ENCODE measurements around the gene ST14. TPM values are rescaled to one million over a fixed set of nuclear protein-coding genes. Genes with fewer than 3 reads are reported as not detected.

Gene ST14
- 0.98 and 4.3 TPM in 2 replicates for total RNA-seq

DNA sequence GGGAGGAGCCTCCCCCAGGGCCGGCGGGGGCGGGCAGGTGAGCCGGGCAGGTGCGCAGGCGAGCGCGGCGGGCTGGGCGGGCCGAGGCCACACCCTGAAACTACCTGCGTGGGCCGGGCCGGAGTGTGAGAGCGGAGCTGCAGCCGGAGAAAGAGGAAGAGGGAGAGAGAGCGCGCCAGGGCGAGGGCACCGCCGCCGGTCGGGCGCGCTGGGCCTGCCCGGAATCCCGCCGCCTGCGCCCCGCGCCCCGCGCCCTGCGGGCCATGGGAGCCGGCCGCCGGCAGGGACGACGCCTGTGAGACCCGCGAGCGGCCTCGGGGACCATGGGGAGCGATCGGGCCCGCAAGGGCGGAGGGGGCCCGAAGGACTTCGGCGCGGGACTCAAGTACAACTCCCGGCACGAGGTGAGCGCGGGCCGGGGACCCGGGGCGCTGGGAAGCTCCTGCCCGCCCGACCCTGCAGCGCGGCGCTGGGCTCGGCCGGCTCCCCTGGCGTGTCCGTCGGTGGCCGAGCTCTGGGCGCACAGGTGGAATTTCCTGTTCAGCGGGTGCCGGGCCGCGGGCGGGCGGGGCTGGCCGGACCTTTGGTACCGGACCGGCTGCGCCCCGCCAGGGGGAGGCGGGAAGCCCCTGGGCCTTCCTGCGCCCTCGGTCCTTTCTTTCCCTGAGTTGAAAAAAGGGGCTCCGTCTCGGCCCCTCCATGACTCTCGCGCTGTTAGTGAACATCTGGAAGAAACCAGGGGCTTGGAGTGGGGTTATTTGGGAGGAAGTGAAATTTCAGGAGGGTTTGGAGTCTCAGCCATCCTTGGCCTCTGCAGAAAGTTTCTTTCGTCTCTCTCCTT lies at the start of gene ST14:
Gene ST14, plus strand, starts transcription at position 126 of the 841 bp plus-strand sequence. Its CDS starts 198 bp downstream, at position 324.

Other genes starting within 250 kb of the ST14 start
- 6.0 and 6.1 TPM in 2 replicates for gene PRDM10, start 156.9 kb upstream of the ST14 start, total RNA-seq
- gene APLP2, start 89.9 kb upstream of the ST14 start, total RNA-seq, result 198 and 328 TPM in 2 replicates
- gene ZBTB44, start 155.1 kb downstream of the ST14 start, total RNA-seq, result 12.7 and 31.4 TPM in 2 replicates

Measured in mesangial cell (primary cell).